ENCODE measurements around the gene WDFY4. TPM values are rescaled to one million over a fixed set of nuclear protein-coding genes. Genes with fewer than 3 reads are reported as not detected.

The WDFY4 gene
- total and polyA plus RNA-seq, 2 donors (not counting 3 experiments of a cell fraction or from before 2014, with no cell fraction given): 10.1 to 10.2 TPM

- TF ChIP-seq FOS (IDR thresholded peaks at IDR 0.05; ENCODE audit: borderline replicate concordance, insufficient read depth, low read length) (no peak), POLR2A (IDR thresholded peaks at IDR 0.05; ENCODE audit: low read depth, low read length) (no peak), JUN (IDR thresholded peaks at IDR 0.05; ENCODE audit: borderline replicate concordance, insufficient read depth, insufficient read length, low read depth) (no peak), MAX (IDR thresholded peaks at IDR 0.05; ENCODE audit: insufficient read depth, insufficient read length) (no peak), EZH2 (IDR thresholded peaks at IDR 0.05; ENCODE audit: borderline replicate concordance, low read depth, low read length, severe bottlenecking) (no peak), POLR2AphosphoS5 (IDR thresholded peaks at IDR 0.05; ENCODE audit: insufficient read depth, low read depth, low read length) (no peak), MYC (IDR thresholded peaks at IDR 0.05; ENCODE audit: low read depth, low read length) (no peak), CTCF (IDR thresholded peaks at IDR 0.05; ENCODE audit: extremely low read depth in 1 of 2, insufficient read depth in 1 of 2, low read depth in 1 of 2, low read length in 2 of 2) (no peak), GATA2 (IDR thresholded peaks at IDR 0.05; ENCODE audit: insufficient read depth, insufficient read length, low read depth, low read length) (no peak)
- no peaks in the 10 kb centered on the region for H3K36me3 ChIP-seq (ENCODE audit: control insufficient read depth in 2 of 2, extremely low read depth in 1 of 2, insufficient read depth in 2 of 2, low read length in 2 of 2)
- H3K27ac ChIP-seq (ENCODE audit: insufficient read depth, low read depth, low read length): no peak overlapping the region
- CTCF ChIA-PET: no interaction called here
- H3K27me3 ChIP-seq (ENCODE audit: control insufficient read depth in 2 of 2, insufficient read depth in 2 of 2, low read length in 2 of 2): peaks cover 0 to 4% of the 10 kb centered on the region in 2 experiments
- POLR2A ChIA-PET: no interaction called here
- no peak overlapping the region for H3K9ac ChIP-seq (replicated peaks; ENCODE audit: extremely low read depth, insufficient read depth, low read length)
- H4K20me1 ChIP-seq (replicated peaks; ENCODE audit: control insufficient read depth, extremely low read depth, insufficient read depth, low read length): no peaks in the 10 kb centered on the region
- H2AFZ ChIP-seq (ENCODE audit: low read depth, low read length): no peak overlapping the region
- no peak overlapping the region for H3K4me2 ChIP-seq (ENCODE audit: insufficient read depth, low read length)
- H3K79me2 ChIP-seq (ENCODE audit: control insufficient read depth, insufficient read depth, low read length): no peaks in the 10 kb centered on the region
- BruUV-seq (replicated peaks): no TSS peak
- no peaks in the 10 kb centered on the region for H3K9me1 ChIP-seq (replicated peaks; ENCODE audit: control insufficient read depth, extremely low read depth, insufficient read depth, low read length)
- no peak overlapping the region for H3K4me3 ChIP-seq (replicated peaks in 1 of 3; ENCODE audit: insufficient read depth in 1 of 3, low read depth in 1 of 3, low read length in 3 of 3)
- no peaks in the 10 kb centered on the region for H3K9me3 ChIP-seq (replicated peaks; ENCODE audit: control insufficient read depth, insufficient read depth, low read length)
- intact Hi-C loops (cut with micrococcal nuclease): no loop called here
- dilution Hi-C loops (cut with MboI; ENCODE audit: extremely low pct_ligation_motif_present, low sequenced_read_pairs): no loop called here
- no peaks in the 10 kb centered on the region for H3K4me1 ChIP-seq (ENCODE audit: control insufficient read depth, extremely low read depth, insufficient read depth, low read length)
- no peak for FAIRE-seq
- DNase-seq (ENCODE audit: low read depth, low spot score): no peak
Measured at GRCh38 chr10:48782386-48782785, 97.7 kb downstream of the WDFY4 start.
